K562 (cell line): ENCODE measurements around the gene ARHGAP22. TPM values are rescaled to one million over a fixed set of nuclear protein-coding genes. Genes with fewer than 3 reads are reported as not detected.

Experiments
- DACH1 ChIP-seq: fragments of 450-650 bp; IDR thresholded peaks from 2 replicates; pipeline ENCODE4 v1.6.1; 2018; ENCODE audit not compliant: partially characterized antibody
- ETV1 ChIP-seq: fragments of 450-650 bp; conservative IDR thresholded peaks from 2 replicates; pipeline ENCODE4 v1.6.1; 2016; ENCODE audit warnings: missing genetic modification characterization, control low read depth, low read depth, missing compliant biosample characterization
- HDAC1 ChIP-seq, 2 experiments: fragments of 450-650 bp; IDR thresholded peaks; 2 replicates each; pipeline ENCODE4 v1.6.1; 2016 to 2017; ENCODE audit warnings: inconsistent platforms in 1 of 2, mild to moderate bottlenecking in 1 of 2, moderate library complexity in 1 of 2
- KLF1 ChIP-seq: fragments of 450-650 bp; IDR thresholded peaks from 2 replicates; pipeline ENCODE4 v1.6.1; 2016; ENCODE audit warnings: missing genetic modification characterization, missing compliant biosample characterization
- MAFK ChIP-seq: IDR thresholded peaks from 2 replicates; pipeline ENCODE4 v1.6.1; 2011; ENCODE audit warnings: low read length, improper control_type of control experiment
- MCM7 ChIP-seq, 2 experiments: fragments of 450-650 bp; IDR thresholded peaks; 2 replicates each; pipeline ENCODE4 v1.6.1; 2016 to 2018
- NRF1 ChIP-seq, 2 experiments: fragments of 450-650 bp; IDR thresholded peaks in 1 of 2; conservative IDR thresholded peaks in 1 of 2; 2 replicates each; pipeline ENCODE4 v1.6.1; 2014; ENCODE audit warnings: mild to moderate bottlenecking in 2 of 2
- POLR2H ChIP-seq: IDR thresholded peaks from 2 replicates; pipeline ENCODE4 v1.6.1; 2016; ENCODE audit warnings: missing genetic modification characterization, low read depth, mild to moderate bottlenecking, control low read depth, missing compliant biosample characterization, moderate library complexity
- PYGO2 ChIP-seq: fragments of 450-650 bp; IDR thresholded peaks from 2 replicates; pipeline ENCODE4 v1.6.1; 2016; ENCODE audit warnings: mild to moderate bottlenecking, missing genetic modification characterization, moderate library complexity, missing compliant biosample characterization
- SREBF2 ChIP-seq: sonication (generic); formaldehyde crosslinking; IDR thresholded peaks from 2 replicates; pipeline ENCODE4 v1.4.0; 2020; ENCODE audit warnings: mild to moderate bottlenecking, missing genetic modification reagents
- ZNF274 ChIP-seq: IDR thresholded peaks from 2 replicates; pipeline ENCODE4 v1.6.1; 2011; ENCODE audit warnings: low read depth, mild to moderate bottlenecking, low read length, moderate library complexity, borderline replicate concordance
- ZNF384 ChIP-seq: IDR thresholded peaks from 2 replicates; pipeline ENCODE4 v1.6.1; 2012; ENCODE audit warnings: low read depth, low read length, improper control_type of control experiment
- ZNF644 ChIP-seq: fragments of 200-800 bp; sonication (Bioruptor generic); IDR thresholded peaks from 2 replicates; pipeline ENCODE4 v1.6.1; 2016; ENCODE audit warnings: low read depth, missing genetic modification characterization, missing compliant biosample characterization
- polyA plus RNA-seq, 8 experiments: library from polyadenylated mRNA; depleted of rRNA in 4 of 8; stranded (reverse) in 5 of 8; unstranded in 3 of 8; fragments of >200 nt; fragmentation: Nextera tagmentation in 2 of 8; fragmentation: Illumina TruSeq in 1 of 8; extraction: Ambion mirVana in 2 of 8; extraction: Trizol in 1 of 8; gene quantifications; 2 replicates each; pipeline versions ENCODE4 v1.2.1 to v1.2.3, GENCODE V29; 2011 to 2014; ENCODE audit warnings: inconsistent platforms in 1 of 8, missing spikeins in 1 of 8
- total RNA-seq, 7 experiments: library from RNA; depleted of rRNA in 6 of 7; stranded (reverse); fragments of >200 nt in 6 of 7; fragmentation: Illumina TruSeq in 2 of 7; extraction: Trizol in 2 of 7; gene quantifications; 2 replicates each; pipeline versions ENCODE4 v1.2.1 to v1.2.3, GENCODE V29; 2011 to 2021; ENCODE audit warnings: low replicate concordance in 1 of 7
- TF ChIP-seq, protein P1 (sequence below), 3 experiments: IDR thresholded peaks in 2 of 3; conservative IDR thresholded peaks in 1 of 3; 2 replicates each; pipeline ENCODE4 v1.5.1; 2011 to 2012; ENCODE audit warnings: low read length in 3 of 3, mild to moderate bottlenecking in 3 of 3, control low read depth in 2 of 3, improper control_type of control experiment in 1 of 3, inconsistent platforms in 1 of 3, low read depth in 1 of 3, mixed read lengths in 1 of 3, moderate library complexity in 1 of 3; ENCODE audit not compliant: insufficient read depth in 2 of 3
- TF ChIP-seq, protein P2 (sequence below), 2 experiments: fragments of 150-350 bp in 1 of 2; IDR thresholded peaks; 2 replicates each; pipeline ENCODE4 v1.6.1; 2012 to 2016; ENCODE audit warnings: low read depth in 2 of 2, low read length in 2 of 2, mild to moderate bottlenecking in 1 of 2, moderate library complexity in 1 of 2
- TF ChIP-seq, protein P3 (sequence below): fragments of 250-450 bp; sonication (Bioruptor Pico); IDR thresholded peaks from 2 replicates; pipeline ENCODE4 v1.8.0; 2021; ENCODE audit warnings: borderline replicate concordance, mild to moderate bottlenecking, moderate library complexity; ENCODE audit not compliant: poor library complexity, severe bottlenecking
- TF ChIP-seq, protein P4 (sequence below): fragments of 450-650 bp; IDR thresholded peaks from 2 replicates; pipeline ENCODE4 v1.6.1; 2017; ENCODE audit warnings: antibody characterized with exemption
- TF ChIP-seq, protein P5 (sequence below): fragments of 250-450 bp; sonication (Bioruptor Pico); IDR thresholded peaks from 2 replicates; pipeline ENCODE4 v1.6.1; 2021; ENCODE audit warnings: mild to moderate bottlenecking

Gene ARHGAP22
- total and polyA plus RNA-seq, 9 of the 15 experiments (the other 6 are each of a cell fraction or from before 2014, with no cell fraction given) = 1.3 to 28.1 (median 12.7) TPM

DNA sequence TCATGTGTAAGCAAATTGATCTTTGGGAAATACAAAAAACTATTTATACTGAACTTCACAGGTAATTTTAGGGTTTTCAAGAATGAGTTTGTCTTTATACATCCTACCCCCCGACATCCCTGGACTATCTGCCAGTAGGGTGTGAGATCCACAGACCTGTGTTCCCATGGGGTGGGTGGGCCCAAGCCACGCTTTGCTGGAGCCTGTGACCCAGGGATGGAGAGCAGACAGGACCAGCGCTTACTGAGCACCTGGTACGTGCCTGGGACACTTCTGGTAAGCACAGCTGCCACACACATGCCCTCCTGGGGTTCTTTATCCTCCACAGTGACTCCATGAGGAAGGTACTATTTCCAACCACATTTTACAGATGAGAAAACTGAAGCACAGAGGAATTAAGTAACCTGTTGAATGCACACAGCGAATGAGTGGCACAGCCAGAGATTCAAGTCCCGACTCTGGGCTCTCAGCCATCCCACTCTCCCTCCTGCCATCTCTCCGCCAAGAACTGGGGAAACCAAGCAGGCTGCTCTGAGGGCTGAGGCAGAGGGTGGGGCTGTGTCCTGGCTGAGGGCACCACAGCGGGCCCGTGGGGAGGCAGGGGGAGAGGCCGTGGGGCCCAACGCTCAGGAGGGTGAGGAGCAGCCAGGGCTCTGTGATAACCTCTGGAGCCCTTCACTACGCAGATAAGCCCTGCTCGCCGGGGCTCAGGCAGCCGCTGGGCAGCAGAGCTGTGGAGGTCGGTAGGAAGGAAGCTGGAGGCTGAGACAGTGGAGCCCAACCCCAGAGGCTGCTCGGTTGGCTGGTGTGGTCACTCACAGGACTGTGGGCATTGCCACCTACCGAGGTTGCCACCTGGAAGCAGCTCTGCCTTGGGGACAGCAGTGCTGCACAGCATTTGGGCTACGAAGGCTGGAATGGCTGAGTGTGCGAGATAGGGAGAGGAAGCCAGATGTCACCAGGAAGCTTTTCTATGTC lies 124.2 kb downstream of the ARHGAP22 start (continued):
- no peak for TF ChIP-seq ZNF274
- 0 out of 4 replicates have a peak, but pooled peaks of 1 of the 2 experiments have one; percentile 56 for TF ChIP-seq HDAC1 (IDR thresholded peaks at IDR 0.05)
- TF ChIP-seq MCM7 (IDR thresholded peaks at IDR 0.05) = no peak
- TF ChIP-seq NRF1 (conservative IDR thresholded peaks at IDR 0.05 in 1 of 2, IDR thresholded peaks at IDR 0.05 in 1 of 2) = 0 out of 4 replicates have a peak, but pooled peaks have one; percentile 29
- TF ChIP-seq DACH1 = no peak
- TF ChIP-seq ETV1 (tag) = no peak; the same call in 1 of the 2 replicates
- TF ChIP-seq, protein P1, sequence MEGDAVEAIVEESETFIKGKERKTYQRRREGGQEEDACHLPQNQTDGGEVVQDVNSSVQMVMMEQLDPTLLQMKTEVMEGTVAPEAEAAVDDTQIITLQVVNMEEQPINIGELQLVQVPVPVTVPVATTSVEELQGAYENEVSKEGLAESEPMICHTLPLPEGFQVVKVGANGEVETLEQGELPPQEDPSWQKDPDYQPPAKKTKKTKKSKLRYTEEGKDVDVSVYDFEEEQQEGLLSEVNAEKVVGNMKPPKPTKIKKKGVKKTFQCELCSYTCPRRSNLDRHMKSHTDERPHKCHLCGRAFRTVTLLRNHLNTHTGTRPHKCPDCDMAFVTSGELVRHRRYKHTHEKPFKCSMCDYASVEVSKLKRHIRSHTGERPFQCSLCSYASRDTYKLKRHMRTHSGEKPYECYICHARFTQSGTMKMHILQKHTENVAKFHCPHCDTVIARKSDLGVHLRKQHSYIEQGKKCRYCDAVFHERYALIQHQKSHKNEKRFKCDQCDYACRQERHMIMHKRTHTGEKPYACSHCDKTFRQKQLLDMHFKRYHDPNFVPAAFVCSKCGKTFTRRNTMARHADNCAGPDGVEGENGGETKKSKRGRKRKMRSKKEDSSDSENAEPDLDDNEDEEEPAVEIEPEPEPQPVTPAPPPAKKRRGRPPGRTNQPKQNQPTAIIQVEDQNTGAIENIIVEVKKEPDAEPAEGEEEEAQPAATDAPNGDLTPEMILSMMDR (IDR thresholded peaks at IDR 0.05 in 2 of 3, conservative IDR thresholded peaks at IDR 0.05 in 1 of 3; ENCODE audit: insufficient read depth in 2 of 3, low read depth in 1 of 3, low read length in 3 of 3) = no peak
- no peak for TF ChIP-seq POLR2H (tag)
- TF ChIP-seq, protein P2, sequence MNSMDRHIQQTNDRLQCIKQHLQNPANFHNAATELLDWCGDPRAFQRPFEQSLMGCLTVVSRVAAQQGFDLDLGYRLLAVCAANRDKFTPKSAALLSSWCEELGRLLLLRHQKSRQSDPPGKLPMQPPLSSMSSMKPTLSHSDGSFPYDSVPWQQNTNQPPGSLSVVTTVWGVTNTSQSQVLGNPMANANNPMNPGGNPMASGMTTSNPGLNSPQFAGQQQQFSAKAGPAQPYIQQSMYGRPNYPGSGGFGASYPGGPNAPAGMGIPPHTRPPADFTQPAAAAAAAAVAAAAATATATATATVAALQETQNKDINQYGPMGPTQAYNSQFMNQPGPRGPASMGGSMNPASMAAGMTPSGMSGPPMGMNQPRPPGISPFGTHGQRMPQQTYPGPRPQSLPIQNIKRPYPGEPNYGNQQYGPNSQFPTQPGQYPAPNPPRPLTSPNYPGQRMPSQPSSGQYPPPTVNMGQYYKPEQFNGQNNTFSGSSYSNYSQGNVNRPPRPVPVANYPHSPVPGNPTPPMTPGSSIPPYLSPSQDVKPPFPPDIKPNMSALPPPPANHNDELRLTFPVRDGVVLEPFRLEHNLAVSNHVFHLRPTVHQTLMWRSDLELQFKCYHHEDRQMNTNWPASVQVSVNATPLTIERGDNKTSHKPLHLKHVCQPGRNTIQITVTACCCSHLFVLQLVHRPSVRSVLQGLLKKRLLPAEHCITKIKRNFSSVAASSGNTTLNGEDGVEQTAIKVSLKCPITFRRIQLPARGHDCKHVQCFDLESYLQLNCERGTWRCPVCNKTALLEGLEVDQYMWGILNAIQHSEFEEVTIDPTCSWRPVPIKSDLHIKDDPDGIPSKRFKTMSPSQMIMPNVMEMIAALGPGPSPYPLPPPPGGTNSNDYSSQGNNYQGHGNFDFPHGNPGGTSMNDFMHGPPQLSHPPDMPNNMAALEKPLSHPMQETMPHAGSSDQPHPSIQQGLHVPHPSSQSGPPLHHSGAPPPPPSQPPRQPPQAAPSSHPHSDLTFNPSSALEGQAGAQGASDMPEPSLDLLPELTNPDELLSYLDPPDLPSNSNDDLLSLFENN (IDR thresholded peaks at IDR 0.05; ENCODE audit: low read depth in 2 of 2, low read length in 2 of 2) = no peak
- TF ChIP-seq ZNF644 = no peak; the same call in 1 of the 2 replicates
- no peak for TF ChIP-seq SREBF2 (CRISPR knock-in tag)
- no peak for TF ChIP-seq KLF1 (tag)
- TF ChIP-seq, protein P3, sequence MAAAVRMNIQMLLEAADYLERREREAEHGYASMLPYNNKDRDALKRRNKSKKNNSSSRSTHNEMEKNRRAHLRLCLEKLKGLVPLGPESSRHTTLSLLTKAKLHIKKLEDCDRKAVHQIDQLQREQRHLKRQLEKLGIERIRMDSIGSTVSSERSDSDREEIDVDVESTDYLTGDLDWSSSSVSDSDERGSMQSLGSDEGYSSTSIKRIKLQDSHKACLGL (CRISPR knock-in tag) = no peak
- TF ChIP-seq, protein P4, sequence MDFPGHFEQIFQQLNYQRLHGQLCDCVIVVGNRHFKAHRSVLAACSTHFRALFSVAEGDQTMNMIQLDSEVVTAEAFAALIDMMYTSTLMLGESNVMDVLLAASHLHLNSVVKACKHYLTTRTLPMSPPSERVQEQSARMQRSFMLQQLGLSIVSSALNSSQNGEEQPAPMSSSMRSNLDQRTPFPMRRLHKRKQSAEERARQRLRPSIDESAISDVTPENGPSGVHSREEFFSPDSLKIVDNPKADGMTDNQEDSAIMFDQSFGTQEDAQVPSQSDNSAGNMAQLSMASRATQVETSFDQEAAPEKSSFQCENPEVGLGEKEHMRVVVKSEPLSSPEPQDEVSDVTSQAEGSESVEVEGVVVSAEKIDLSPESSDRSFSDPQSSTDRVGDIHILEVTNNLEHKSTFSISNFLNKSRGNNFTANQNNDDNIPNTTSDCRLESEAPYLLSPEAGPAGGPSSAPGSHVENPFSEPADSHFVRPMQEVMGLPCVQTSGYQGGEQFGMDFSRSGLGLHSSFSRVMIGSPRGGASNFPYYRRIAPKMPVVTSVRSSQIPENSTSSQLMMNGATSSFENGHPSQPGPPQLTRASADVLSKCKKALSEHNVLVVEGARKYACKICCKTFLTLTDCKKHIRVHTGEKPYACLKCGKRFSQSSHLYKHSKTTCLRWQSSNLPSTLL = no peak
- TF ChIP-seq PYGO2 = no peak; the same call in 1 of the 2 replicates
- no peak; the same call in 1 of the 2 replicates for TF ChIP-seq MAFK
- TF ChIP-seq, protein P5, sequence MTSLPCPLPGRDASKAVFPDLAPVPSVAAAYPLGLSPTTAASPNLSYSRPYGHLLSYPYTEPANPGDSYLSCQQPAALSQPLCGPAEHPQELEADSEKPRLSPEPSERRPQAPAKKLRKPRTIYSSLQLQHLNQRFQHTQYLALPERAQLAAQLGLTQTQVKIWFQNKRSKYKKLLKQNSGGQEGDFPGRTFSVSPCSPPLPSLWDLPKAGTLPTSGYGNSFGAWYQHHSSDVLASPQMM = no peak
- no peak for TF ChIP-seq ZNF384
